HG03565 (cell line): ENCODE results near the gene OR7D2.

Source experiments
- ATAC-seq: cut with Tn5 transposase; IDR thresholded peaks from one replicate; pipeline ENCODE4 v1.9.1; 2021; ENCODE audit warnings: mild to moderate bottlenecking, moderate library complexity; ENCODE audit not compliant: unreplicated experiment

OR7D2 gene

DNA sequence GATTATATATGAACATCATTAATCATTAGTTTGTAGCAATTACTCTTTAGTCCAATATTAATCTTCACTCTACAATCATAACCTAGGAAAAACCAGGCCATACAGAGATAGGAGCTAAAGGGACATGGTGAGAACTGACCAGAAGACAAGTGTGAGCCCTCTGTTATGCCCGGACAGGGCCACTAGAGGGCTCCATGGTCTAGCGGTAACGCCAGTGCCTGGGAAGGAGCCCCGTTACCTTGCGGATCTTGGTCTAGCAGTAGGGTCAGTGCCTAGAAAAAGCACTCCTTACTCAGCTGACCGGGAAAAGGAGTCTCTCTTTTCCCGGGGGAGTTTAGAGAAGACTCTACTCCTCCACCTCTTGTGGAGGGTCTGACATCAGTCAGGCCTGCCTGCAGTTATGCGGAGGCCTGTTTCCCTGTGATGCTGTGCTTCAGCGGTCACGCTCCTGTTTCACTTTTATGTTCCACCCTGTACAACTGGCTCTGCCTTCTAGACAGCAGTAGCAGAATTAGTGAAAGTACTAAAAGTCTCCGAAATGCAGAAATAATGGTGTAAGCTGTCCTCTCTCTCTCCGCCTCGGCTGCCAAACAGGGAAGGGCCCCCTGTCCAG is 26.8 kb downstream of the OR7D2 start:
- ATAC-seq = no peak

DNA sequence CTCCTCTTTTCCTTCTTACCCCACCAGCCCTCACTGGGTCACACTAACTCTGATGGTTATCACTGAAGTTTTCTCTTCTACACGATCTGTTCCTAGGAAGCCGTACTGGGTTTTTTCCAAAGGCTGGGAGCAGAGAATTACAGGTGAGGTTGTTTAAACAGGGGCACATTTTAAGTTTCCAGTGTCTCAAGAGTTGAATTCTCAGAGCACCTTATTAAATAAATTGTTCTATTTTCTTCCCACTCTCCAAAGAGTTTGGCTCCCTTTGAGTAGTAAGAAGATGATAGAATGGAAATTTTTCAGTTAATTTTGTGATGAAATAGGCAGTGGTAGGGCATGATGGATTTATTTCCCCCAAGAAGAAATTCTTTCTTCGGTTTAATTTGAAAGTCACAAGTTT is 40.7 kb downstream of the OR7D2 start, which contains the start of gene OR7D4:
TSS of gene OR7D4 (minus strand) at position 101 of the 400 bp plus-strand sequence. CDS start 4,752 bp downstream, outside the sequence.
- ATAC-seq = no peak
